Prostate gland (tissue), 2 donors: ENCODE results near the gene MTPN. TPM values are rescaled to one million over a fixed set of nuclear protein-coding genes. Genes with fewer than 3 reads are reported as not detected.

Experiments used
- DNase-seq: peaks from one replicate; pipeline ENCODE4 v3.0.0-alpha.2; 2019; ENCODE audit warnings: low spot score
- H3K27ac ChIP-seq, 2 donors: fragments of 200-600 bp; sonication (generic); 2 replicates each; pipeline ENCODE4 v1.5.1; 2017 to 2019
- H3K27me3 ChIP-seq: fragments of 200-600 bp; sonication (generic); replicated peaks from 2 replicates; pipeline ENCODE4 v1.5.1; 2019; ENCODE audit not compliant: insufficient read depth
- H3K36me3 ChIP-seq, 2 donors: fragments of 200-600 bp; sonication (generic); 1 replicate in 1 of 2; 2 replicates in 1 of 2; pipeline versions ENCODE4 v1.5.1 to v1.8.1; 2017 to 2019
- H3K4me1 ChIP-seq: fragments of 200-600 bp; sonication (generic); replicated peaks from 2 replicates; pipeline ENCODE4 v1.5.1; 2019
- H3K4me3 ChIP-seq, 2 donors: fragments of 200-600 bp; sonication (generic); 2 replicates each; pipeline ENCODE4 v1.5.1; 2017 to 2019
- H3K9me3 ChIP-seq: fragments of 200-600 bp; sonication (generic); 2 replicates; pipeline ENCODE4 v1.5.1; 2017
- CTCF ChIP-seq, 4 experiments: fragments of 200-600 bp in 2 of 4; fragments of 450-650 bp in 2 of 4; sonication (generic) in 2 of 4; IDR thresholded peaks; 1 replicate in 3 of 4; 2 replicates in 1 of 4; pipeline ENCODE4 v1.5.1; 2016 to 2019; ENCODE audit warnings: antibody characterized with exemption in 4 of 4, mild to moderate bottlenecking in 2 of 4, moderate library complexity in 2 of 4
- POLR2A ChIP-seq: fragments of 450-650 bp; IDR thresholded peaks from one replicate; pipeline ENCODE4 v1.6.1; 2016; ENCODE audit warnings: antibody characterized with exemption, mild to moderate bottlenecking
- POLR2AphosphoS5 ChIP-seq: sonication (generic); formaldehyde crosslinking; IDR thresholded peaks from one replicate; pipeline ENCODE4 v1.6.1; 2017; ENCODE audit warnings: antibody characterized with exemption
- WGBS: methylation state at CpG from one replicate; pipeline ENCODE4 v1.1.5; 2018; 5-methylcytosine and 5-hydroxymethylcytosine counted together
- intact Hi-C: fragments of 100-400 bp; cut with DNase I; formaldehyde crosslinking; loops from one replicate; pipeline ENCODE4 v1.14.2; 2022
- total RNA-seq, 2 donors: library from RNA; depleted of rRNA; stranded (reverse); fragments of >200 nt; gene quantifications; one replicate each; pipeline ENCODE4 v1.1.0, GENCODE V29; 2016

Gene MTPN
- 100 to 1,000 TPM in 1 of 2 donors, 10 to 100 TPM in 1; 85.6 to 137 TPM for total RNA-seq

- Histone ChIP-seq H3K4me3 (peak within 1 kb of the TSS; percentile 88 to 91), H3K4me1 (peaks cover 5% of the 10 kb centered on the region), H3K27ac (peak within 1 kb of the TSS; percentile 76 to 81), H3K36me3 (no peaks in the 10 kb centered on the region), H3K27me3 (no peaks in the 10 kb centered on the region), H3K9me3 (no peaks in the 10 kb centered on the region)
- TF ChIP-seq CTCF (IDR thresholded peaks at IDR 0.05): no peak
- peak; percentile 99 for TF ChIP-seq POLR2AphosphoS5
- TF ChIP-seq POLR2A: peak; percentile 50
- intact Hi-C loops: loop anchor here (5.0 kb wide), 1 partner anchor 315 kb away; the partner anchor contains the start of gene STMP1
- peak; percentile 98 for DNase-seq
- under 1% methylated on average over 47 of the region's 47 CpGs for WGBS
Observed at GRCh38 chr7:135977007-135977741, at the start of gene MTPN. MTPN (minus strand) TSS chr7:135977359; CDS start chr7:135977100, 259 bp downstream.

GRCh38 chr7:136026209-136026608, 49.0 kb upstream of the MTPN start:
- intact Hi-C loops: no loop called here
- no peak overlapping the region for H3K4me3 ChIP-seq
- TF ChIP-seq POLR2A: no peak
- no peak for TF ChIP-seq POLR2AphosphoS5
- no peak for TF ChIP-seq CTCF (IDR thresholded peaks at IDR 0.05)
- H3K27ac ChIP-seq: no peak overlapping the region
- no peaks in the 10 kb centered on the region for H3K9me3 ChIP-seq
- DNase-seq: no peak
- no peaks in the 10 kb centered on the region for H3K4me1 ChIP-seq
- no peaks in the 10 kb centered on the region for H3K36me3 ChIP-seq
- WGBS: 66% methylated on average over 2 of the region's 2 CpGs
- H3K27me3 ChIP-seq: no peaks in the 10 kb centered on the region

- WGBS: 40% methylated on average over 2 of the region's 2 CpGs
- Histone ChIP-seq H3K27ac (peak overlapping the region; percentile 6 to 60), H3K4me3 (no peak overlapping the region), H3K27me3 (no peaks in the 10 kb centered on the region), H3K36me3 (no peaks in the 10 kb centered on the region), H3K4me1 (no peaks in the 10 kb centered on the region), H3K9me3 (no peaks in the 10 kb centered on the region)
- no peak for TF ChIP-seq POLR2A
- no peak for TF ChIP-seq POLR2AphosphoS5
- TF ChIP-seq CTCF (IDR thresholded peaks at IDR 0.05): no peak
- intact Hi-C loops: no loop called here
- DNase-seq: peak; percentile 44
Observed at GRCh38 chr7:136023134-136023869, 46.1 kb upstream of the MTPN start.

GRCh38 chr7:136020556-136020955, 43.4 kb upstream of the MTPN start:
- H3K27me3 ChIP-seq: no peaks in the 10 kb centered on the region
- H3K27ac ChIP-seq: no peak overlapping the region
- no peak overlapping the region for H3K4me3 ChIP-seq
- intact Hi-C loops: no loop called here
- H3K4me1 ChIP-seq: no peaks in the 10 kb centered on the region
- TF ChIP-seq CTCF (IDR thresholded peaks at IDR 0.05) (no peak), POLR2A (no peak), POLR2AphosphoS5 (no peak)
- 87% methylated on average over 1 of the region's 1 CpG for WGBS
- H3K36me3 ChIP-seq: no peaks in the 10 kb centered on the region
- DNase-seq: no peak
- no peaks in the 10 kb centered on the region for H3K9me3 ChIP-seq
